Measurements from ENCODE around the gene ARHGAP8. TPM values are rescaled to one million over a fixed set of nuclear protein-coding genes. Genes with fewer than 3 reads are reported as not detected.

Gene ARHGAP8
- total and polyA plus RNA-seq, 4 donors: 0.69 to 8.5 (median 3.4) TPM

GRCh38 chr22:44816141-44816540, 63.8 kb downstream of the ARHGAP8 start:
- DNase-seq (ENCODE audit: low read depth in 4 of 6, low spot score in 6 of 6): no peak
- H3K27ac ChIP-seq (ENCODE audit: low read depth, low read length): no peak overlapping the region
- no peaks in the 10 kb centered on the region for H3K36me3 ChIP-seq (ENCODE audit: control insufficient read depth, insufficient read depth, low read length)
- no peak overlapping the region for H3K4me3 ChIP-seq (ENCODE audit: low read depth, low read length)
- no peaks in the 10 kb centered on the region for H3K27me3 ChIP-seq (ENCODE audit: control insufficient read depth, insufficient read depth, low read length)
- H3K4me1 ChIP-seq (ENCODE audit: control insufficient read depth, insufficient read depth, low read length): peaks cover 7% of the 10 kb centered on the region
- WGBS (ENCODE audit: insufficient coverage): 62% methylated on average over 11 of the region's 11 CpGs
- H3K9me3 ChIP-seq (ENCODE audit: control insufficient read depth, insufficient read depth, low read length): no peaks in the 10 kb centered on the region

GRCh38 chr22:44818727-44819126, 66.4 kb downstream of the ARHGAP8 start:
- DNase-seq (ENCODE audit: low read depth in 4 of 6, low spot score in 6 of 6): no peak
- Histone ChIP-seq H3K4me1 (ENCODE audit: control insufficient read depth, insufficient read depth, low read length) (peaks cover 10% of the 10 kb centered on the region), H3K27ac (ENCODE audit: low read depth, low read length) (no peak overlapping the region), H3K27me3 (ENCODE audit: control insufficient read depth, insufficient read depth, low read length) (peaks cover 2% of the 10 kb centered on the region), H3K9me3 (ENCODE audit: control insufficient read depth, insufficient read depth, low read length) (no peaks in the 10 kb centered on the region), H3K36me3 (ENCODE audit: control insufficient read depth, insufficient read depth, low read length) (no peaks in the 10 kb centered on the region), H3K4me3 (ENCODE audit: low read depth, low read length) (no peak overlapping the region)
- 97% methylated on average over 2 of the region's 5 CpGs for WGBS (ENCODE audit: insufficient coverage)

- Histone ChIP-seq H3K36me3 (ENCODE audit: control insufficient read depth, insufficient read depth, low read length) (peaks cover under 1% of the 10 kb centered on the region), H3K4me3 (ENCODE audit: low read depth, low read length) (no peak overlapping the region), H3K9me3 (ENCODE audit: control insufficient read depth, insufficient read depth, low read length) (no peaks in the 10 kb centered on the region), H3K4me1 (ENCODE audit: control insufficient read depth, insufficient read depth, low read length) (peaks cover 10% of the 10 kb centered on the region), H3K27me3 (ENCODE audit: control insufficient read depth, insufficient read depth, low read length) (peaks cover 2% of the 10 kb centered on the region), H3K27ac (ENCODE audit: low read depth, low read length) (no peak overlapping the region)
- no peak for DNase-seq (ENCODE audit: low read depth in 4 of 6, low spot score in 6 of 6)
- 79% methylated on average over 17 of the region's 18 CpGs for WGBS (ENCODE audit: insufficient coverage)
Measured at GRCh38 chr22:44819966-44820631, 67.7 kb downstream of the ARHGAP8 start.

GRCh38 chr22:44821741-44822475, 69.5 kb downstream of the ARHGAP8 start:
- DNase-seq (ENCODE audit: low read depth in 4 of 6, low spot score in 6 of 6): peak in 2 of 6 donors; percentile 39 to 75
- Histone ChIP-seq H3K4me1 (ENCODE audit: control insufficient read depth, insufficient read depth, low read length) (peaks cover 10% of the 10 kb centered on the region), H3K4me3 (ENCODE audit: low read depth, low read length) (no peak overlapping the region), H3K27me3 (ENCODE audit: control insufficient read depth, insufficient read depth, low read length) (peaks cover 2% of the 10 kb centered on the region), H3K9me3 (ENCODE audit: control insufficient read depth, insufficient read depth, low read length) (no peaks in the 10 kb centered on the region), H3K36me3 (ENCODE audit: control insufficient read depth, insufficient read depth, low read length) (peaks cover 4% of the 10 kb centered on the region), H3K27ac (ENCODE audit: low read depth, low read length) (no peak overlapping the region)
- WGBS (ENCODE audit: insufficient coverage): 84% methylated on average over 10 of the region's 24 CpGs

GRCh38 chr22:44822534-44822933, 70.2 kb downstream of the ARHGAP8 start:
- Histone ChIP-seq H3K9me3 (ENCODE audit: control insufficient read depth, insufficient read depth, low read length) (no peaks in the 10 kb centered on the region), H3K4me3 (ENCODE audit: low read depth, low read length) (no peak overlapping the region), H3K36me3 (ENCODE audit: control insufficient read depth, insufficient read depth, low read length) (peaks cover 4% of the 10 kb centered on the region), H3K4me1 (ENCODE audit: control insufficient read depth, insufficient read depth, low read length) (peaks cover 10% of the 10 kb centered on the region), H3K27ac (ENCODE audit: low read depth, low read length) (no peak overlapping the region), H3K27me3 (ENCODE audit: control insufficient read depth, insufficient read depth, low read length) (peaks cover 2% of the 10 kb centered on the region)
- WGBS (ENCODE audit: insufficient coverage): 61% methylated on average over 13 of the region's 13 CpGs
- peak in 1 of 6 donors; percentile 43 for DNase-seq (ENCODE audit: low read depth in 4 of 6, low spot score in 6 of 6)

- DNase-seq (ENCODE audit: low read depth in 4 of 6, low spot score in 6 of 6): no peak
- Histone ChIP-seq H3K36me3 (ENCODE audit: control insufficient read depth, insufficient read depth, low read length) (peaks cover 4% of the 10 kb centered on the region), H3K27ac (ENCODE audit: low read depth, low read length) (no peak overlapping the region), H3K9me3 (ENCODE audit: control insufficient read depth, insufficient read depth, low read length) (no peaks in the 10 kb centered on the region), H3K4me1 (ENCODE audit: control insufficient read depth, insufficient read depth, low read length) (peaks cover 10% of the 10 kb centered on the region), H3K4me3 (ENCODE audit: low read depth, low read length) (no peak overlapping the region), H3K27me3 (ENCODE audit: control insufficient read depth, insufficient read depth, low read length) (peaks cover 2% of the 10 kb centered on the region)
- WGBS (ENCODE audit: insufficient coverage): 93% methylated on average over 5 of the region's 8 CpGs
Measured at GRCh38 chr22:44823396-44823795, 71.0 kb downstream of the ARHGAP8 start.

GRCh38 chr22:44823806-44824205, 71.4 kb downstream of the ARHGAP8 start:
- H3K36me3 ChIP-seq (ENCODE audit: control insufficient read depth, insufficient read depth, low read length): peaks cover 4% of the 10 kb centered on the region
- no peak overlapping the region for H3K4me3 ChIP-seq (ENCODE audit: low read depth, low read length)
- H3K4me1 ChIP-seq (ENCODE audit: control insufficient read depth, insufficient read depth, low read length): peaks cover 10% of the 10 kb centered on the region
- peaks cover 2% of the 10 kb centered on the region for H3K27me3 ChIP-seq (ENCODE audit: control insufficient read depth, insufficient read depth, low read length)
- 96% methylated on average over 3 of the region's 4 CpGs for WGBS (ENCODE audit: insufficient coverage)
- no peak for DNase-seq (ENCODE audit: low read depth in 4 of 6, low spot score in 6 of 6)
- no peaks in the 10 kb centered on the region for H3K9me3 ChIP-seq (ENCODE audit: control insufficient read depth, insufficient read depth, low read length)
- H3K27ac ChIP-seq (ENCODE audit: low read depth, low read length): no peak overlapping the region

GRCh38 chr22:44824271-44824670, 71.9 kb downstream of the ARHGAP8 start:
- Histone ChIP-seq H3K4me3 (ENCODE audit: low read depth, low read length) (no peak overlapping the region), H3K27me3 (ENCODE audit: control insufficient read depth, insufficient read depth, low read length) (peaks cover 2% of the 10 kb centered on the region), H3K4me1 (ENCODE audit: control insufficient read depth, insufficient read depth, low read length) (peaks cover 10% of the 10 kb centered on the region), H3K27ac (ENCODE audit: low read depth, low read length) (no peak overlapping the region), H3K36me3 (ENCODE audit: control insufficient read depth, insufficient read depth, low read length) (peaks cover 4% of the 10 kb centered on the region), H3K9me3 (ENCODE audit: control insufficient read depth, insufficient read depth, low read length) (no peaks in the 10 kb centered on the region)
- WGBS (ENCODE audit: insufficient coverage): 92% methylated on average over 10 of the region's 12 CpGs
- no peak for DNase-seq (ENCODE audit: low read depth in 4 of 6, low spot score in 6 of 6)

GRCh38 chr22:44825310-44826150, 73.2 kb downstream of the ARHGAP8 start:
- H3K4me1 ChIP-seq (ENCODE audit: control insufficient read depth, insufficient read depth, low read length): peaks cover 6% of the 10 kb centered on the region
- peaks cover 4% of the 10 kb centered on the region for H3K36me3 ChIP-seq (ENCODE audit: control insufficient read depth, insufficient read depth, low read length)
- H3K9me3 ChIP-seq (ENCODE audit: control insufficient read depth, insufficient read depth, low read length): no peaks in the 10 kb centered on the region
- no peak for DNase-seq (ENCODE audit: low read depth in 4 of 6, low spot score in 6 of 6)
- H3K27ac ChIP-seq (ENCODE audit: low read depth, low read length): no peak overlapping the region
- H3K4me3 ChIP-seq (ENCODE audit: low read depth, low read length): no peak overlapping the region
- 86% methylated on average over 23 of the region's 43 CpGs for WGBS (ENCODE audit: insufficient coverage)
- peaks cover 2% of the 10 kb centered on the region for H3K27me3 ChIP-seq (ENCODE audit: control insufficient read depth, insufficient read depth, low read length)
